Regular cardiac myocyte (primary cell): ENCODE data around the gene MTMR10. TPM values are rescaled to one million over a fixed set of nuclear protein-coding genes. Genes with fewer than 3 reads are reported as not detected.

Source experiments
- total RNA-seq: library from RNA; depleted of rRNA; stranded (reverse); fragments of >200 nt; gene quantifications from 2 replicates; pipeline ENCODE4 v1.2.3, GENCODE V29; 2014

Gene MTMR10
- total RNA-seq, result 10.7 and 14.8 TPM in 2 replicates

GRCh38 chr15:30991255-30992235 lies at the start of gene MTMR10:
Gene MTMR10, minus strand, starts transcription at chr15:30991628. Its CDS starts 122 bp downstream, at chr15:30991506.

GRCh38 chr15:30903497-30904187 lies 87.8 kb downstream of the MTMR10 start, which contains the start of gene FAN1:
Gene FAN1, plus strand, starts transcription at chr15:30903915. Its CDS starts 749 bp downstream, at chr15:30904664.

Other genes with a start within 250 kb of the MTMR10 start
- gene FAN1, start 87.7 kb downstream of the MTMR10 start, total RNA-seq, result 18.6 TPM in 2 replicates
- under 0.01 TPM in 1 of 2 replicates, not detected in the other for gene TRPM1, start 110.1 kb upstream of the MTMR10 start, total RNA-seq